Measurements from ENCODE around the gene AKAP14.
"Not testable (repeated sequence)": the region's sequence is repeated elsewhere in the genome, so short reads cannot be mapped to it uniquely, and the experiment has no call there.

Gene AKAP14

GRCh38 chrX:119895843-119896326 lies at the start of gene AKAP14:
TSS of gene AKAP14 (plus strand) at chrX:119895893. CDS start at chrX:119903224, 7,331 bp downstream.
- no peak for DNase-seq (ENCODE audit: low read depth in 3 of 3)

- peak; percentile 80 to 91 (median 88) for DNase-seq (ENCODE audit: low read depth in 3 of 3)
Measured at GRCh38 chrX:119852382-119853353, 43.0 kb upstream of the AKAP14 start, which contains the start of gene UPF3B. TSS of gene UPF3B (minus strand) at chrX:119852963. CDS start at chrX:119852928, 35 bp downstream.

DNA sequence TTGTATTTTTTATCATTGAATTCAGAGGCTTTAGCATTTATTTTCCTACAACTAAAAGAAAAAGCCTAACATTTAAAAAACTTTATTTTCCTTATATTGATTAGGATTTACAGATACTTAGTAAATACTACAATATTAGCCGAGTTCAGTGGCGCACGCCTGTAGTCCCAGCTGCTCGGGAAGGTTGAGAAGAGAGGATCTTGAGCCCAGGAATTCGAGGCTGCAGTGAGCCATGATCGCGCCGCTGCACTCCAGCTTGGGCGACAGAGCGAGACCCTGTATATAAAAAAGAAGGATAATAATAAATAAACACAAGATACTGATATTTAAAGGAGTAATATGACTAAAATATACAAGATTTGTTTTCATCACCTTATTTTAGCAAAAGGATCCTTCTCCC lies 42.2 kb upstream of the AKAP14 start:
- DNase-seq (ENCODE audit: low read depth in 3 of 3): no peak

DNA sequence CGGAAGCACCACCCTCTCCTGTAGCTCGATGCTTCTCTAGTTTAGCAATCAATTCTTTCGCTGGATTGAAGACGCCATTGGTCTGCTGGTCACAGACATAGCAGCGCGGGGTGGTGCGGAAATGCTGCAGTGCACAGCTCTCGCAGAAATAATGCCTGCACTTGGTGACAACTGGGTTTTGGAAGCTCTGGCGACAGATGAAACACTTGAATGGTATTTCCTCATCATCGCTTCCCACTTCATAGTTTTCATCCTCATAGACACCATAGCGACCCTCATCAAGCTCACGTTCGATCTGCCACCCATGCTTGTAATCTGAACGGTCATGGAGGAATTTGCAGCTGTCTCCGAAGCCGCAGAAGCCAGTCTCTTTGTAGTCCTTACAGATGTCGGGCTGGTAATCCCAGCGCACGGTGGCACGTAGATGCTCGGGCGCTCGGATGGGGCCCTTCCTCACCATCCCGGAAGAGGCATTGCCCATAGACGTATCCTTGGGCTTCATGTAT lies 25.0 kb upstream of the AKAP14 start:
- DNase-seq (ENCODE audit: low read depth in 3 of 3): peak in 1 of 3 experiments; percentile 9

- no peak for DNase-seq (ENCODE audit: low read depth in 3 of 3)
Measured at GRCh38 chrX:119871245-119871598, 24.5 kb upstream of the AKAP14 start.

GRCh38 chrX:119871599-119872395 lies 23.9 kb upstream of the AKAP14 start, which contains the start of the genes NDUFA1 and RNF113A:
TSS of gene NDUFA1 (plus strand) at chrX:119871832. CDS start at chrX:119871912, 80 bp downstream.
TSS of gene RNF113A (minus strand) at chrX:119871733. CDS start at chrX:119871613, 120 bp downstream.
- peak; percentile 64 to 79 (median 65) for DNase-seq (ENCODE audit: low read depth in 3 of 3)

- DNase-seq (ENCODE audit: low read depth in 3 of 3): no peak
Measured at GRCh38 chrX:119878740-119879139, 17.0 kb upstream of the AKAP14 start.

- no peak for DNase-seq (ENCODE audit: low read depth in 3 of 3)
Measured at GRCh38 chrX:119880076-119880475, 15.6 kb upstream of the AKAP14 start.

DNA sequence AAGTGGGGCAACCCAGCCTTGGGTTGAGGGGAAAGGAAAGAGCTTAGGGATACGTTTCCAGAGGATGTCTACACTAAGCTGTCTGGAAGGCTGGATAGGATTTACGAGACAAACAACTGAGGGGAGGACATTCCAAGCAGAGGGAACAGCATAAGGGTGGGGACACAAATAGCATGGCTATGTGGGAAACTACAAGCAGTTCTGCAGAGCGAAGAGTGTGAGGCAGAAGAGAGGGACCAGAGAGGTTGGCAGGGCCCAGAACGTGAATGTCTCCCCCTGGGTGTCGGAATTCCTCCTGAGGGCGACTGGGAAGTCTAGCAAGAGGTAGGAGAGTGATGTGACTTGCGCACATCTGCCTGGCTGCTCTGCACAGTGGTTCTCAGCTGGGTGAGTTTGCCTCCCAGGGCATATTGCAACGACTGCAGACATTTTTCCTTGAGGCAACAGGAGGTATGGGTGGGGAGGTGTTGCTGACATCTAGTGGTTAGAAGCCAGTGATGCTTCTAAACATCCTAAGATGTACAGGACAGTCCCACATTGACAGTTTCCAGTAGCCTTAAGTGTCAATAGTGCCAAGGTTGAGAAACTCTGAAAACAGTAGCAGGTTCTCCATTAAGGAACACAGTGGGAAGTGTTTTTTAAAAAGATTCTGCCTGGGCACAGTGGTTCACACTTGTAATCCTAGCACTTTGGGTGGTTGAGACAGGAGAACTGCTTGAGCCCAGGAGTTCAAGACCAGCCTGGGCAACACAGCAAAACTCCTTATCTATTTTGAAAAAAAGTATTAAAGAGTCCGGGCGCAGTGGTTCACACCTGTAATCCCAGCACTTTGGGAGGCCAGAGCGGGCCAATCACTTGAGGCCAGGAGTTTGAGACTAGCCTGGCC lies 14.9 kb upstream of the AKAP14 start:
- no peak for DNase-seq (ENCODE audit: low read depth in 3 of 3)

- DNase-seq (ENCODE audit: low read depth in 3 of 3): no peak
Measured at GRCh38 chrX:119885554-119886428, 9.9 kb upstream of the AKAP14 start.

GRCh38 chrX:119887721-119888425 lies 7.8 kb upstream of the AKAP14 start:
- peak in 2 of 3 experiments; percentile 19 to 63 for DNase-seq (ENCODE audit: low read depth in 3 of 3)

GRCh38 chrX:119890626-119891025 lies 5.1 kb upstream of the AKAP14 start:
- DNase-seq (ENCODE audit: low read depth in 3 of 3): not testable (repeated sequence)

DNA sequence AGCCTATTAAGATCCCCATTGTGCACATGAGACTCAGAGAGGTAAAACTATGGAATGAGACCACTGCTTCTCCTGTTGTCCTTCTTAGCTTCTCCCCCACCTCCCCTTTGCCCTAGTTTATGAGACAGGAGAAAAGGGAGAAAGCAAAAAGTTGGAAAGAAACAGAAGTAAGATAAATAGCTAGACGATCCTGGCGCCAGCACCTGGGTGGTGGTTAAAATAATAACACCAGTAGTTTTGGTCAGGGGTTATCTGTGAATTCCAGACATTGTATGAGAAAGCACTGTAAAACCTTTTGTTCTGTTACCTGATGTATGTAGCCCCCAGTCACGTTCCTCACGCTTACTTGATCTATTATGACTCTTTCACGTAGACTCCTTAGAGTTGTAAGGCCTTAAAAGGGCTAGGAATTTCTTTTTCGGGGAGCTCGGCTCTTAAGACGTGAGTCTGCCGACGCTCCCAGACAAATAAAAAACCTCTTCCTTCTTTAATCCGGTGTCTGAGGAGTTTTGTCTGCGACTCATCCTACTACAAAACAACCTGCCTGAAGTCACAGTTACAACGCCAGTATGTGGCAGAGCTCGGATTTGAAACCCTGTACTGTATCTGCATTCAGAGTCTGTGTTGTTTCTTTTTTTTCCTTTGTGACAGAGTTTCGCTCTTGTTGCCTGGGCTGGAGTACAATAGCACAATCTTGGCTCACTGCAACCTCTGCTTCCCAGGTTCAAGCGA lies 3.6 kb upstream of the AKAP14 start:
- not testable (repeated sequence) for DNase-seq (ENCODE audit: low read depth in 3 of 3)

GRCh38 chrX:119899125-119899524 lies 3.4 kb downstream of the AKAP14 start:
- no peak for DNase-seq (ENCODE audit: low read depth in 3 of 3)

DNA sequence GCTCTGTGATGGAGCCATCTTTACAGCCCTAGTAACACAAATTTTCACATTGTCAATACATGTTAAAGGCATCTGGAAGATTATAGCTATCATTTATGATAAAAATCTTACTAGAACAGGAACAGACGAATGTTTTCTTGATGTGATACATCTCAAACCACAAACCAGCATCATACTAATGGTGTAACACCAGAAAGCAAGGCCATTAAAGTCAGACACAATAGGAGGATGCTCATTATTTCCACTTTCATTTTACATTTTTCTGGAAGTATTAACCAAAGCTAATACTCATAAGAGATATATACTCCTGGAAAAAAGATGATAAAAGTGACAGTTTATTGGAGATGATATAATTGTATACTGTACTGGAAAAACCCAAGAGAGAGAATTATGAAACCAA lies 5.3 kb downstream of the AKAP14 start:
- no peak for DNase-seq (ENCODE audit: low read depth in 3 of 3)

GRCh38 chrX:119916310-119916709 lies 20.6 kb downstream of the AKAP14 start:
- no peak for DNase-seq (ENCODE audit: low read depth in 3 of 3)

- no peak for DNase-seq (ENCODE audit: low read depth in 3 of 3)
Measured at GRCh38 chrX:119917877-119918276, 22.2 kb downstream of the AKAP14 start.

DNA sequence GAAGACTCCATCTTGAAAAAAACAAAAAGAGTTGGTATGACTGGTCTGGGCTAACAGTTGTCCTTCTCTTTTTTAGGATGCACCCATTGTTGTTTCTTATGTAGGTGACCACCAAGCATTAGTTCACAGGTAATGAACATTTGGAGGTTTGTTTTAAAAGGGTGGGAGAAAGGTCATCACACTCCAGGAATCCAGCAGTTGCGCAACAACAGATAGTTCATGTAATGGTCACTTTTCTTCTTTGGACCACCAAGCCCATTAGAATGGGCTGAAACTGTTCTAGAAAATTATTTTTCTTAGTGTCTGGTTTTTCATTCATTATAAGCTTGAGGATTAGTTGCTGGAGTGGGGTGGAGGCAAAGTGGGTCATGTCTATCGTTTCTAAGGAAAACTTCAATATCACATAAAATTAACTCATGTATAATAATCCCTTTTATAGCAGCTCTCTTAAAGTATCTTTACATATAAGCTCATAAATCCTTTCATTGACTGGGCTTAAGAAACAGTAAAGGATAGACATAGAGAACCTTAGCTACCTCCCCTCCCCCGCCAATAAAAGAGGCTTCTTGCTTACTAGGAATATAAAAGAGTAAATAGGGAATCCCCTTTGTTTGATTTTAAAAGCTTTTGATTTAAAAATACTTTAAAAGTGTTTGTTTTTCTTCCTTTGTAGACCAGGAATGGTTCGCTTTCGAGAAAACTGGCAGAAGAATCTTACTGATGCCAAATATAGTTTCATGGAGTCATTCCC lies 24.3 kb downstream of the AKAP14 start:
- DNase-seq (ENCODE audit: low read depth in 3 of 3): no peak

Data from stimulated activated CD4-positive, alpha-beta T cell treated with anti-CD3 and anti-CD28 coated beads, TNF-alpha, amount 100 ng/mL, for 24 hours (primary cell).